H1 (cell line): ENCODE results near the gene LIMA1. TPM values are rescaled to one million over a fixed set of nuclear protein-coding genes. Genes with fewer than 3 reads are reported as not detected.

ENCODE experiments used
- ASH2L ChIP-seq: fragments of 200-600, 300-600 bp; sonication (generic); IDR thresholded peaks from one replicate; pipeline ENCODE4 v1.7.1; 2017; ENCODE audit warnings: low read length
- CEBPB ChIP-seq: IDR thresholded peaks from 2 replicates; pipeline ENCODE4 v1.6.1; 2012; ENCODE audit warnings: low read depth, low read length
- EZH2 ChIP-seq: fragments of 200-600 bp; sonication (generic); IDR thresholded peaks from 2 replicates; pipeline ENCODE4 v1.7.1; 2012; ENCODE audit warnings: low read depth, mild to moderate bottlenecking, moderate library complexity, low read length, inconsistent platforms; ENCODE audit not compliant: severe bottlenecking
- FOSL1 ChIP-seq: IDR thresholded peaks from 2 replicates; pipeline ENCODE4 v1.6.1; 2011; ENCODE audit warnings: mild to moderate bottlenecking, low read depth, low read length, moderate library complexity; ENCODE audit not compliant: insufficient read depth
- GABPA ChIP-seq: IDR thresholded peaks from 2 replicates; pipeline ENCODE4 v1.6.1; 2011; ENCODE audit warnings: mild to moderate bottlenecking, low read length, moderate library complexity, borderline replicate concordance; ENCODE audit not compliant: insufficient read depth
- GTF2F1 ChIP-seq: IDR thresholded peaks from 2 replicates; pipeline ENCODE4 v1.6.1; 2012; ENCODE audit warnings: low read depth, low read length, improper control_type of control experiment, borderline replicate concordance
- HDAC6 ChIP-seq: IDR thresholded peaks from one replicate; pipeline ENCODE4 v1.7.1; 2012; ENCODE audit warnings: low read depth, mild to moderate bottlenecking, inconsistent platforms, low read length, moderate library complexity
- KDM1A ChIP-seq: fragments of 200-600, 300-600 bp; sonication (generic); IDR thresholded peaks from 2 replicates; pipeline ENCODE4 v1.7.1; 2016; ENCODE audit warnings: mild to moderate bottlenecking, low read length, borderline replicate concordance
- POLR2AphosphoS5 ChIP-seq: IDR thresholded peaks from 2 replicates; pipeline ENCODE4 v1.6.1; 2011; ENCODE audit warnings: low read depth, low read length
- RFX5 ChIP-seq: IDR thresholded peaks from 2 replicates; pipeline ENCODE4 v1.6.1; 2011; ENCODE audit warnings: low read depth, low read length, improper control_type of control experiment, borderline replicate concordance
- RNF2 ChIP-seq: fragments of 200-900, 300-1000 bp; sonication (generic); IDR thresholded peaks from 2 replicates; pipeline ENCODE4 v1.7.1; 2016; ENCODE audit warnings: borderline replicate concordance, low read depth, mild to moderate bottlenecking, antibody characterized with exemption, low read length; ENCODE audit not compliant: poor library complexity, severe bottlenecking; ENCODE audit errors: missing control alignments
- RXRA ChIP-seq: IDR thresholded peaks from 2 replicates; pipeline ENCODE4 v1.6.1; 2011; ENCODE audit warnings: low read depth, mild to moderate bottlenecking, low read length, moderate library complexity; ENCODE audit not compliant: insufficient read depth
- SIN3A ChIP-seq, 2 experiments: IDR thresholded peaks in 1 of 2; conservative IDR thresholded peaks in 1 of 2; 2 replicates each; pipeline ENCODE4 v1.6.1; 2011 to 2012; ENCODE audit warnings: low read length in 2 of 2, improper control_type of control experiment in 1 of 2, low read depth in 1 of 2, mild to moderate bottlenecking in 1 of 2
- TAF7 ChIP-seq: optimal IDR thresholded peaks from 2 replicates; pipeline ENCODE3; 2011; ENCODE audit warnings: low read depth, mild to moderate bottlenecking, inconsistent platforms, low read length, moderate library complexity, borderline replicate concordance
- TBP ChIP-seq: IDR thresholded peaks from 2 replicates; pipeline ENCODE4 v1.6.1; 2011; ENCODE audit warnings: low read depth, low read length, improper control_type of control experiment
- TEAD4 ChIP-seq: IDR thresholded peaks from 2 replicates; pipeline ENCODE4 v1.6.1; 2012; ENCODE audit warnings: low read depth, low read length, inconsistent platforms, mixed read lengths
- ZNF274 ChIP-seq: IDR thresholded peaks from 2 replicates; pipeline ENCODE4 v1.7.0; 2012; ENCODE audit warnings: low read length, borderline replicate concordance; ENCODE audit errors: extremely low read depth
- polyA plus RNA-seq, 7 experiments: library from polyadenylated mRNA; depleted of rRNA in 3 of 7; stranded (reverse) in 5 of 7; unstranded in 2 of 7; fragments of >200 nt in 5 of 7; fragments of 200-250 nt in 2 of 7; gene quantifications; 1 replicate in 5 of 7; 2 replicates in 1 of 7; 4 replicates in 1 of 7; pipeline versions ENCODE4 v1.2.1 to v1.2.3, GENCODE V29; 2011 to 2013; ENCODE audit warnings: missing spikeins in 2 of 7, mixed read lengths in 2 of 7
- total RNA-seq: library from RNA; stranded (reverse); fragmentation: NEBNext Ultra II Directional; extraction: Animal tissue kit (Norgen Biotek cat#: 25700); gene quantifications from 2 replicates; pipeline ENCODE4 v1.2.1, GENCODE V29; 2021
- TF ChIP-seq, protein P1 (sequence below): IDR thresholded peaks from 2 replicates; pipeline ENCODE4 v1.6.1; 2012; ENCODE audit warnings: inconsistent platforms
- TF ChIP-seq, protein P2 (sequence below): IDR thresholded peaks from 2 replicates; pipeline ENCODE4 v1.6.1; 2012; ENCODE audit warnings: low read length, inconsistent platforms
- TF ChIP-seq, protein P3 (sequence below): IDR thresholded peaks from 2 replicates; pipeline ENCODE4 v1.6.1; 2012; ENCODE audit warnings: inconsistent platforms

LIMA1 gene
- total and polyA plus RNA-seq, 2 of the 8 experiments (the other 6 are each of a cell fraction or from before 2014, with no cell fraction given) = 12.7 to 47.6 TPM

DNA sequence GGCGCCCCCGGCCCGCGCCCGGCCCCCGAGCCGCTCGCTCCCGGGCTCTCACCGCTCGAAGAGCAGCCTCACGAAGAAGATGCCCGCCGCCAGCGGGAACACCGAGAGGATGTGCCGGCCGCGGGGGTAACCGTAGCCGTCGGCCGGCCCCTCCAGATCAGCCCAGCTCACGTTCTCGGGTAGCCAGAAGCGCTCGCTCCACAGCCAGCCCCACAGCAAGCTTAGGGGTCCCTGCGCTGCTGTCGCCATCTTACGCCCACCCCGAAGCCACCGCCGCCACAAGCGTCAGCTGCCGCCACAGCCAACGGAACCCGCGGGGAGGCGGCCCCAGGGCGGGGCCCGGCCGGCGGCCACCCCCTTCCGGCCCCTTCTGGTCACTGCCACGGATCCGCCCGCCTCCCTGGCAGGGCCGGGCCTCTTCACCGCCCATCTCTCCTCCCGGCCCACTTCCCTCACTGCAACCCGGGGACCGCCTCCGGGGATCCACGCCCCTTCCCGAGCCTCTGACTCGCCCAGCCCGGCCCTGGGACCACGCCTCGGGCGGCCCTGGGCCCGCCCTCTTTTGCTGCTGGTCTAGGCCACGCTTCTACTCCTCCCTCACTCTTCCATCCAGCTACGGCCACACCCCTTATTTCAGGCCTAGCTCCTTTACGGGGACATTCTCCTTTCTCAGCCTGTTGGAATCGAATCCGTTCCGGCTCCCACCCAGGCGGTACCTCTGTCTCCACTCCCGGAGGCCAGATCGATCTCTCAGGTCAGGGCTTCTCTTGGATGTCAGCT, 116.1 kb downstream of the LIMA1 start, which contains the start of gene CERS5 (continued):
- TF ChIP-seq, protein P1, sequence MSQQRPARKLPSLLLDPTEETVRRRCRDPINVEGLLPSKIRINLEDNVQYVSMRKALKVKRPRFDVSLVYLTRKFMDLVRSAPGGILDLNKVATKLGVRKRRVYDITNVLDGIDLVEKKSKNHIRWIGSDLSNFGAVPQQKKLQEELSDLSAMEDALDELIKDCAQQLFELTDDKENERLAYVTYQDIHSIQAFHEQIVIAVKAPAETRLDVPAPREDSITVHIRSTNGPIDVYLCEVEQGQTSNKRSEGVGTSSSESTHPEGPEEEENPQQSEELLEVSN = no peak
- TF ChIP-seq, protein P2, sequence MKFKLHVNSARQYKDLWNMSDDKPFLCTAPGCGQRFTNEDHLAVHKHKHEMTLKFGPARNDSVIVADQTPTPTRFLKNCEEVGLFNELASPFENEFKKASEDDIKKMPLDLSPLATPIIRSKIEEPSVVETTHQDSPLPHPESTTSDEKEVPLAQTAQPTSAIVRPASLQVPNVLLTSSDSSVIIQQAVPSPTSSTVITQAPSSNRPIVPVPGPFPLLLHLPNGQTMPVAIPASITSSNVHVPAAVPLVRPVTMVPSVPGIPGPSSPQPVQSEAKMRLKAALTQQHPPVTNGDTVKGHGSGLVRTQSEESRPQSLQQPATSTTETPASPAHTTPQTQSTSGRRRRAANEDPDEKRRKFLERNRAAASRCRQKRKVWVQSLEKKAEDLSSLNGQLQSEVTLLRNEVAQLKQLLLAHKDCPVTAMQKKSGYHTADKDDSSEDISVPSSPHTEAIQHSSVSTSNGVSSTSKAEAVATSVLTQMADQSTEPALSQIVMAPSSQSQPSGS = no peak; the same call in 1 of the 2 replicates
- 0 out of 2 replicates have a peak, but pooled peaks have one; percentile 18 for TF ChIP-seq TEAD4
- peak; percentile 79; the same call in 1 of the 2 replicates for TF ChIP-seq TBP
- no peak for TF ChIP-seq HDAC6
- peak in 1 of 2 experiments; percentile 45; a peak in 2 of 4 replicates for TF ChIP-seq SIN3A (conservative IDR thresholded peaks at IDR 0.05 in 1 of 2, IDR thresholded peaks at IDR 0.05 in 1 of 2; ENCODE audit: low read depth in 1 of 2, low read length in 2 of 2)
- TF ChIP-seq FOSL1 = no peak
- TF ChIP-seq EZH2 = no peak
- peak; percentile 37; the same call in 1 of the 2 replicates for TF ChIP-seq RFX5
- peak; percentile 85 for TF ChIP-seq POLR2AphosphoS5
- TF ChIP-seq CEBPB = no peak
- no peak for TF ChIP-seq RXRA
- no peak for TF ChIP-seq GTF2F1
- TF ChIP-seq KDM1A = no peak
- no peak for TF ChIP-seq RNF2
- TF ChIP-seq, protein P3, sequence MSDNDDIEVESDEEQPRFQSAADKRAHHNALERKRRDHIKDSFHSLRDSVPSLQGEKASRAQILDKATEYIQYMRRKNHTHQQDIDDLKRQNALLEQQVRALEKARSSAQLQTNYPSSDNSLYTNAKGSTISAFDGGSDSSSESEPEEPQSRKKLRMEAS = no peak
- no peak for TF ChIP-seq TAF7
- no peak for TF ChIP-seq ZNF274
- TF ChIP-seq GABPA = no peak
- peak; percentile 93 for TF ChIP-seq ASH2L
